ENCODE measurements around the gene FAM13C.

DNA sequence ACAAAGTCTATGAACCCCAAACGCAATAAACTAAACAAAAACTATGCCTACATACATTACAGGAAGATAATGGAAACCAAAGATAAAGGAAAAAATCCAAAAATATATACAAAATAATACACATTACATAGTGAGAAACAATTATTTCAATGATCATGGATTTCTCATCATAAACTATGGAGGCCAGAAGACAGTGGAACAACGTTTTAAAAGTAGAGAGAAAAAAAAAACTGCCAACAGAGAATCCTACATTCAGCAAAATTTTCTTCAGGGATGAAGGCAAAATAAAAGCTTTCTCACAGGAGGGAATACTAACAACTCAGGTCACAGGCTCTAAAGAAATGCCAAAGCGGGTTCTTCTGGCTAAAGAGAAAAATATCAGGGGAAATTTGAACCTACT, 42.9 kb upstream of the FAM13C start:
- TF ChIP-seq, protein P1, sequence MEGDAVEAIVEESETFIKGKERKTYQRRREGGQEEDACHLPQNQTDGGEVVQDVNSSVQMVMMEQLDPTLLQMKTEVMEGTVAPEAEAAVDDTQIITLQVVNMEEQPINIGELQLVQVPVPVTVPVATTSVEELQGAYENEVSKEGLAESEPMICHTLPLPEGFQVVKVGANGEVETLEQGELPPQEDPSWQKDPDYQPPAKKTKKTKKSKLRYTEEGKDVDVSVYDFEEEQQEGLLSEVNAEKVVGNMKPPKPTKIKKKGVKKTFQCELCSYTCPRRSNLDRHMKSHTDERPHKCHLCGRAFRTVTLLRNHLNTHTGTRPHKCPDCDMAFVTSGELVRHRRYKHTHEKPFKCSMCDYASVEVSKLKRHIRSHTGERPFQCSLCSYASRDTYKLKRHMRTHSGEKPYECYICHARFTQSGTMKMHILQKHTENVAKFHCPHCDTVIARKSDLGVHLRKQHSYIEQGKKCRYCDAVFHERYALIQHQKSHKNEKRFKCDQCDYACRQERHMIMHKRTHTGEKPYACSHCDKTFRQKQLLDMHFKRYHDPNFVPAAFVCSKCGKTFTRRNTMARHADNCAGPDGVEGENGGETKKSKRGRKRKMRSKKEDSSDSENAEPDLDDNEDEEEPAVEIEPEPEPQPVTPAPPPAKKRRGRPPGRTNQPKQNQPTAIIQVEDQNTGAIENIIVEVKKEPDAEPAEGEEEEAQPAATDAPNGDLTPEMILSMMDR (IDR thresholded peaks at IDR 0.05; ENCODE audit: borderline replicate concordance, extremely low read depth, low read length, poor library complexity, severe bottlenecking) = no peak
- no peak for TF ChIP-seq EZH2 (IDR thresholded peaks at IDR 0.05; ENCODE audit: borderline replicate concordance, low read depth, low read length, severe bottlenecking)

Measured in DND-41 (cell line).